Measurements from ENCODE around the gene MED12. TPM values are rescaled to one million over a fixed set of nuclear protein-coding genes. Genes with fewer than 3 reads are reported as not detected.

Gene MED12
- total and polyA plus RNA-seq, 3 donors from 2014 or later, result 35.0 to 110 (median 102) TPM

DNA sequence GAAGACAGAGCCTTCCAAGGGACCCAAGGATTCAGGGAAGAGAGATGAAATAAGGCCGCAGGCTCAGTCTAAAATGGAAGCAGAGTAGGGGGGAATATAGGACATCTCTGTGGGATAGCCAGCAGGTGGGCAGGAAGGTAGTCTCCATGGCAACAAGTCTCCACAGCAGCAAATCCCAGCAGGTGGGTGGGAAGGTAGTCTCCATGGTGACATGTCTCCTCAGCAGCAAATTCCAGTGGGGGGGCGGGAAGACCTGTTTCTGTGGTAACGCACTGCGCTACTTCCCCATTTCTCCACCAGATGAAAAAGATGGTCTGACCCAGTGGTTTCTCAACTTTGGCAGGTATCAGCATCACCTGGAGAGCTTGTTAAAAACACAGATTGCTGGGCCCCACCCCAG lies 44.6 kb downstream of the MED12 start:
- intact Hi-C loops (cut with DNase I; ENCODE audit: low total_unique reads), result no loop called here

DNA sequence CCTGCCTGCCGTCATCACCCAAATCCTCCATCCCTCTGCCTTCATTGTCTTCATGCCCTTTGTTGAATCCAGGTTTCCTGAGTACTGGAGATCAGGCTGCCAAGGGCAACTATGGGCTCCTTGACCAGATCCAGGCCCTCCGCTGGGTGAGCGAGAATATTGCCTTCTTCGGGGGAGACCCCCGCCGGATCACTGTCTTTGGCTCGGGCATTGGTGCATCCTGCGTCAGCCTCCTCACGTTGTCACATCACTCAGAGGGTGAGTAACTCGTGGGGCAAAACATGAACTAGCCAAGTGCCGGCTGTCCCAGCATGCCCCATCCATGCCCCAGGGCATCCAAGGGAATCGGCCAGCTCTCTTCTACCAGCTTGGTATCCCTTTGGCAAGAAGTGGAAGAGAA lies 45.7 kb downstream of the MED12 start:
- no peak overlapping the region for H3K4me3 ChIP-seq
- intact Hi-C loops (cut with DNase I; ENCODE audit: low total_unique reads), result no loop called here
- no peaks in the 10 kb centered on the region for H3K9me3 ChIP-seq
- no peak for DNase-seq
- TF ChIP-seq POLR2A (IDR thresholded peaks at IDR 0.05), result no peak
- TF ChIP-seq, protein P1, sequence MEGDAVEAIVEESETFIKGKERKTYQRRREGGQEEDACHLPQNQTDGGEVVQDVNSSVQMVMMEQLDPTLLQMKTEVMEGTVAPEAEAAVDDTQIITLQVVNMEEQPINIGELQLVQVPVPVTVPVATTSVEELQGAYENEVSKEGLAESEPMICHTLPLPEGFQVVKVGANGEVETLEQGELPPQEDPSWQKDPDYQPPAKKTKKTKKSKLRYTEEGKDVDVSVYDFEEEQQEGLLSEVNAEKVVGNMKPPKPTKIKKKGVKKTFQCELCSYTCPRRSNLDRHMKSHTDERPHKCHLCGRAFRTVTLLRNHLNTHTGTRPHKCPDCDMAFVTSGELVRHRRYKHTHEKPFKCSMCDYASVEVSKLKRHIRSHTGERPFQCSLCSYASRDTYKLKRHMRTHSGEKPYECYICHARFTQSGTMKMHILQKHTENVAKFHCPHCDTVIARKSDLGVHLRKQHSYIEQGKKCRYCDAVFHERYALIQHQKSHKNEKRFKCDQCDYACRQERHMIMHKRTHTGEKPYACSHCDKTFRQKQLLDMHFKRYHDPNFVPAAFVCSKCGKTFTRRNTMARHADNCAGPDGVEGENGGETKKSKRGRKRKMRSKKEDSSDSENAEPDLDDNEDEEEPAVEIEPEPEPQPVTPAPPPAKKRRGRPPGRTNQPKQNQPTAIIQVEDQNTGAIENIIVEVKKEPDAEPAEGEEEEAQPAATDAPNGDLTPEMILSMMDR (IDR thresholded peaks at IDR 0.05), result no peak
- no peak overlapping the region for H3K27ac ChIP-seq
- 88 to 89% methylated on average over 9 to 10 of the region's 12 CpGs for WGBS, 2 donors
- no peaks in the 10 kb centered on the region for H3K4me1 ChIP-seq
- no peaks in the 10 kb centered on the region for H3K36me3 ChIP-seq (ENCODE audit: low read depth, missing control alignments)
- H3K27me3 ChIP-seq, result no peaks in the 10 kb centered on the region

More for the DNA sequence above, 44.6 kb downstream of the MED12 start:
- no peak for DNase-seq
- Histone ChIP-seq H3K4me3 (no peak overlapping the region), H3K4me1 (no peaks in the 10 kb centered on the region), H3K27ac (no peak overlapping the region), H3K36me3 (ENCODE audit: low read depth, missing control alignments) (no peaks in the 10 kb centered on the region), H3K9me3 (no peaks in the 10 kb centered on the region), H3K27me3 (no peaks in the 10 kb centered on the region)
- WGBS, 2 donors, result 81 to 98% methylated on average over 3 to 4 of the region's 4 CpGs
- TF ChIP-seq POLR2A (IDR thresholded peaks at IDR 0.05), result no peak
- TF ChIP-seq, protein P1 (IDR thresholded peaks at IDR 0.05), result no peak

DNA sequence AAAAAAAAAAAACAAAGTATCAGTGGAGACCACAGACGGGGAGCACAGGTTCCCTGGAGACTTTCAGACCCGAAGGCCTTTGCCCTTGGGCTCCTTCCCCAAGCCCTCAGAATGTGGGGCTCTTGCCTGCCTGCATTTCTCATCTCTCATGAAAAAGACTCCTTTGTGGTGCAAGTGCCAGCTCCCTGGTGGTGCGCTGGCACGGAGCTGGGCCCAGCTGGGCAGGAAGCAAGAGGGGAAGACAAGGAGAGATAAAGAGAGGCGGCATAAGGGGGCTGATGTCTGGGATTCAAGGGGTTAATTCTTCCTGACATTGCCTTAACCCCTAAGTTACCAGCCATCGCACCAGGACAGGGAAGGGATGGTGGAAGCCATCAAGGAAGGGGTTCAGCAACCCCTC lies 48.1 kb downstream of the MED12 start:
- intact Hi-C loops (cut with DNase I; ENCODE audit: low total_unique reads), result no loop called here
- H3K9me3 ChIP-seq, result no peaks in the 10 kb centered on the region
- H3K27ac ChIP-seq, result no peak overlapping the region
- H3K36me3 ChIP-seq (ENCODE audit: low read depth, missing control alignments), result no peaks in the 10 kb centered on the region
- H3K4me1 ChIP-seq, result no peaks in the 10 kb centered on the region
- 68 to 90% methylated on average over 4 to 6 of the region's 6 CpGs for WGBS, 2 donors
- no peaks in the 10 kb centered on the region for H3K27me3 ChIP-seq
- no peak for DNase-seq
- TF ChIP-seq, protein P1 (IDR thresholded peaks at IDR 0.05), result no peak
- no peak for TF ChIP-seq POLR2A (IDR thresholded peaks at IDR 0.05)
- no peak overlapping the region for H3K4me3 ChIP-seq

DNA sequence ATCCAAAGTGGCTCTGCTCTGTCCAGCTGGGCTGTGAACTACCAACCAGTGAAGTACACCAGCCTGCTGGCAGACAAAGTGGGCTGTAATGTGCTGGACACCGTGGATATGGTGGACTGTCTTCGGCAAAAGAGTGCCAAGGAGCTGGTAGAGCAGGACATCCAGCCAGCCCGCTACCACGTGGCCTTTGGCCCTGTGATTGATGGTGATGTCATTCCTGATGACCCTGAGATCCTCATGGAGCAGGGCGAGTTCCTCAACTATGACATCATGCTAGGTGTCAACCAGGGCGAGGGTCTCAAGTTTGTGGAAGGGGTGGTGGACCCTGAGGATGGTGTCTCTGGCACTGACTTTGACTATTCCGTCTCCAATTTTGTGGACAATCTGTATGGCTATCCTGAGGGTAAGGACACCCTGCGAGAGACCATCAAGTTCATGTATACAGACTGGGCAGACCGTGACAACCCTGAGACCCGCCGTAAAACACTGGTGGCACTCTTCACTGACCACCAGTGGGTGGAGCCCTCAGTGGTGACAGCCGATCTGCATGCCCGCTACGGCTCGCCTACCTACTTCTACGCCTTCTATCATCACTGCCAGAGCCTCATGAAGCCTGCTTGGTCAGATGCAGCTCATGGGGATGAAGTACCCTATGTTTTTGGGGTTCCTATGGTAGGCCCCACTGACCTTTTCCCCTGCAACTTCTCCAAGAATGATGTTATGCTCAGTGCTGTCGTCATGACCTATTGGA lies 48.8 kb downstream of the MED12 start:
- Histone ChIP-seq H3K36me3 (ENCODE audit: low read depth, missing control alignments) (no peaks in the 10 kb centered on the region), H3K27ac (no peak overlapping the region), H3K4me1 (no peaks in the 10 kb centered on the region), H3K4me3 (no peak overlapping the region), H3K9me3 (no peaks in the 10 kb centered on the region), H3K27me3 (no peaks in the 10 kb centered on the region)
- TF ChIP-seq, protein P1 (IDR thresholded peaks at IDR 0.05), result no peak
- TF ChIP-seq POLR2A (IDR thresholded peaks at IDR 0.05), result no peak
- intact Hi-C loops (cut with DNase I; ENCODE audit: low total_unique reads), result no loop called here
- no peak for DNase-seq
- 92 to 96% methylated on average over 14 to 16 of the region's 17 CpGs for WGBS, 2 donors

DNA sequence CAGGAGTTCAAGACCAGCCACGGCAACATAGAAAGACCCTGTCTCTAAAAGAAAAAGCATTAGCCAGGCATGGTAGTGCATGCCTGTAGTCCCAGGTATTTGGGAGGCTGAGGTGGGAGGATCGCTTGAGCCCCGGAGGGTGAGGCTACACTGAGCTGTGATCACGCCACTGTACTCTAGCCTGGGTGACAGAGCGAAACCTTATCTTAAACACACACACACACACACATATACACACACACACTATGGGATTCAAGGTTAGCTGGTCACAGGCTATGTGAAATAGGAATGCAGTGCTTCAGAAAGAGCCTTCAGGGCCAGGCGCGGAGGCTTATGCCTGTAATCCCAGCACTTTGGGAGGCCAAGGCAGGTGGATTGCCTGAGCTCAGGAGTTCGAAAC lies 49.7 kb downstream of the MED12 start:
- Histone ChIP-seq H3K4me1 (no peaks in the 10 kb centered on the region), H3K27ac (no peak overlapping the region), H3K27me3 (no peaks in the 10 kb centered on the region), H3K36me3 (ENCODE audit: low read depth, missing control alignments) (no peaks in the 10 kb centered on the region), H3K4me3 (no peak overlapping the region), H3K9me3 (no peaks in the 10 kb centered on the region)
- TF ChIP-seq, protein P1 (IDR thresholded peaks at IDR 0.05), result no peak
- no peak for TF ChIP-seq POLR2A (IDR thresholded peaks at IDR 0.05)
- DNase-seq, result no peak
- WGBS, 2 donors, result 63 to 88% methylated on average over 2 to 8 of the region's 8 CpGs
- intact Hi-C loops (cut with DNase I; ENCODE audit: low total_unique reads), result no loop called here
